ENCODE measurements around the gene TTC39B.

Gene TTC39B

DNA sequence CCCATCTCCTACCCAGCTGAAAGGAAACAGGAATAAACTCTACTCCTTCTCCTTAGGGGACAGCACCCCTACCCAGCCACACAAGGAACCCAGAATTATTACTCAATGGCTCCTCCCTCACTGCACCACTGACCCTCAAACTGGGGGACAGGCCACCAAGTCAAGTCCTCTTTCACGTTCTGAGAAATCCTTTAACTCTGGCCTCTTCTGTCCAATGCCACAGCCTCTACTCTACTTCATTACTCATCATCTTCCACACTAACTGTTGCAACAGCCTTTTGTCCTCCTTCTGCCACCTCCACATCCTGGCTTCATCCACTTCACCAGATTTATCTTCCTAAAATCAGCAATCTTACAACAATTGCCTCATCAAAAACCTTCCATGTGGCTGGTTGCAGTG, 6.8 kb downstream of the TTC39B start:
- TF ChIP-seq, protein P1, sequence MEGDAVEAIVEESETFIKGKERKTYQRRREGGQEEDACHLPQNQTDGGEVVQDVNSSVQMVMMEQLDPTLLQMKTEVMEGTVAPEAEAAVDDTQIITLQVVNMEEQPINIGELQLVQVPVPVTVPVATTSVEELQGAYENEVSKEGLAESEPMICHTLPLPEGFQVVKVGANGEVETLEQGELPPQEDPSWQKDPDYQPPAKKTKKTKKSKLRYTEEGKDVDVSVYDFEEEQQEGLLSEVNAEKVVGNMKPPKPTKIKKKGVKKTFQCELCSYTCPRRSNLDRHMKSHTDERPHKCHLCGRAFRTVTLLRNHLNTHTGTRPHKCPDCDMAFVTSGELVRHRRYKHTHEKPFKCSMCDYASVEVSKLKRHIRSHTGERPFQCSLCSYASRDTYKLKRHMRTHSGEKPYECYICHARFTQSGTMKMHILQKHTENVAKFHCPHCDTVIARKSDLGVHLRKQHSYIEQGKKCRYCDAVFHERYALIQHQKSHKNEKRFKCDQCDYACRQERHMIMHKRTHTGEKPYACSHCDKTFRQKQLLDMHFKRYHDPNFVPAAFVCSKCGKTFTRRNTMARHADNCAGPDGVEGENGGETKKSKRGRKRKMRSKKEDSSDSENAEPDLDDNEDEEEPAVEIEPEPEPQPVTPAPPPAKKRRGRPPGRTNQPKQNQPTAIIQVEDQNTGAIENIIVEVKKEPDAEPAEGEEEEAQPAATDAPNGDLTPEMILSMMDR (IDR thresholded peaks at IDR 0.05; ENCODE audit: extremely low read depth, missing control alignments), result no peak
- DNase-seq (ENCODE audit: low spot score), result no peak

DNA sequence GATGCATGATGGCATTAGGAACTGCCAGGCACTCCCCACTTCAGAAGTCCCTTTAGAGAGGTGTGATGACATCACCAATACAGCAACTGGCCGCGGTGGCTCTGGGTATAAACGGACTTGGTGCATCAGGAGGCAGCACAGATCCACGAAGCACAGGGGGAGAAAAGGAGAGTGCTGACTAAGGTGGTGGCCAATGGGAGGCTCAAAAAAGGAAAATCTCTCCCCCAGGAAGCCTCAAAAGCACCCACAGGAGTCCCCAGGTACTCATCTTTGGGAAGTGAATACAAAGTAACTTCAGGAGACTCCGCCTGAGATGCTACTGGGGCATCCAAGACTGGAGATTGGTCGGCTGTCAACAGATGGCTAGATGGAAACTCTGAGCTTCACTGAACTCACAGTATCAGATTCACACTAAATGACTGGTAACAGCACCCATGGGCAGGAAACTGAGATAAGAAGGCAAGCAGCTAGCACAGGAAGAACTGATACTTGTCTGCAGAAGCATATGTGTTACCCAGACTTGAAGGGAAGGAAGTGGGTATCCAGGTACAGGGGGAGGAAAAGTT, 7.6 kb downstream of the TTC39B start:
- DNase-seq (ENCODE audit: low spot score), result peak; percentile 59
- TF ChIP-seq, protein P1 (IDR thresholded peaks at IDR 0.05; ENCODE audit: extremely low read depth, missing control alignments), result no peak

DNA sequence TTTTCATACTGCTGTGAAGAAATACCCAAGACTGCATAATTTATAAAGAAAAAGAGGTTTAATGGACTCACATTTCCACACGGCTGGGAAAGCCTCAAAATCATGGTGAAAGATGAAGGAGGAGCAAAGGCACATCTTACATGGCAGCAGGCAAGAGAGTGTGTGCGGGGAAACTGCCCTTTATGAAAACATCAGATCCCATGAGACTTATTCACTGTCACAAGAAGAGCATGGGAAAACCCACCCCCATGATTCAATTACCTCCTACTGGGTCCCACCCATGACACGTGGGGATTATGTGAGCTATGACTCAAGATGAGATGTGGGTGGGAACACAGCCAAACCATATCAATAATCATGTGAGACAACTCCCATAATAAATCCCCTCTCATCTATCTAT, 8.7 kb downstream of the TTC39B start:
- DNase-seq (ENCODE audit: low spot score), result no peak
- TF ChIP-seq, protein P1 (IDR thresholded peaks at IDR 0.05; ENCODE audit: extremely low read depth, missing control alignments), result no peak

DNA sequence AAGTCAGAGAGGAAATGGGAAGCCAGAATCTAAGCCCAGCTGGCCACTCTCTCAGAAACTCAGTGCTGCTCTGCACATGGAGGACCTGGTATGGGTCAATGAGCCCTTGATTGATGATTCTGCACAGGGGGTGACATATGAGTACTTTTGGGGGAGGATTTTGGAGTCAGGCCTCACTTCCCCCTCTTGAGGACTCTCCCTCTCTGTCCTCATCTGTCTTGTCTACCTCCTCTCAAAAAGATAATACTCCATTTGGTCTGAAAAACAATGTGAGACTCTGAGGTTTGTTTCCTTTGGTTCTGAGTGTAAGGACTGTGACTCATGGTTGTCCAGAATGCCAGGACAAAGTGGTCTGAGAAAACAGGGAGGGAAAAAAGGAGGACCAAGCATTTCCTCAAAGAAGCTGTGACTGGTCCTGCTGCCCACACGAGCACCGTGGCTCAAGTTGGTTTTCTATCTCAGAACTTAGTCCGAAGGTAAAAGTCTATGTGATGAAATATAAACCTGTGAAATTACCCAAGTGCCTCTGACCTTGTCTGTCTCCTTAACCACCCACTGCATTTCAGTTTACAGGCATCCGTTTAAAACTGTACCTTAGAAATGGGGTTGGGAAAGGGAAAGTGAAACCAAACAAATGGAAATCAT, 11.1 kb downstream of the TTC39B start:
- DNase-seq (ENCODE audit: low spot score), result peak; percentile 52
- TF ChIP-seq, protein P1 (IDR thresholded peaks at IDR 0.05; ENCODE audit: extremely low read depth, missing control alignments), result no peak

DNA sequence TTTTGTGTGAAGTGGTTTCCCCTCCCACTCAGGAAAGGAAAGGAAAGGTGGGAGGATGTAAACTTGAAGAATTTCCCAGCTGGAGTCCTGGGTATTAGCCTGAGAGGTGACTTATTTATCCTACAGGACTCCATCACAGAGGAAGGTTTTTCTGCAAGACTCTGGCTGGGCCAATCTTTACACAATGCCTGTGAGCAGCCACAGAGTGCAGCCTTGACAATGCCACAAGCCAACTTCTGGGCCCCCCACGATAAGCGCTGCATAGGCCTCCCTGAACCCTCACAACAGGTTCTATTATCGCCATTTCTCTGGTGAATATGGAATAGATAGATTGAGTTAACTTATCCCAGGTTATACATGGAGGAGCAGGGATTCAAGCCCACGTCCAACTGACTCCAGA, 12.4 kb downstream of the TTC39B start:
- TF ChIP-seq, protein P1 (IDR thresholded peaks at IDR 0.05; ENCODE audit: extremely low read depth, missing control alignments), result no peak
- DNase-seq (ENCODE audit: low spot score), result no peak

DNA sequence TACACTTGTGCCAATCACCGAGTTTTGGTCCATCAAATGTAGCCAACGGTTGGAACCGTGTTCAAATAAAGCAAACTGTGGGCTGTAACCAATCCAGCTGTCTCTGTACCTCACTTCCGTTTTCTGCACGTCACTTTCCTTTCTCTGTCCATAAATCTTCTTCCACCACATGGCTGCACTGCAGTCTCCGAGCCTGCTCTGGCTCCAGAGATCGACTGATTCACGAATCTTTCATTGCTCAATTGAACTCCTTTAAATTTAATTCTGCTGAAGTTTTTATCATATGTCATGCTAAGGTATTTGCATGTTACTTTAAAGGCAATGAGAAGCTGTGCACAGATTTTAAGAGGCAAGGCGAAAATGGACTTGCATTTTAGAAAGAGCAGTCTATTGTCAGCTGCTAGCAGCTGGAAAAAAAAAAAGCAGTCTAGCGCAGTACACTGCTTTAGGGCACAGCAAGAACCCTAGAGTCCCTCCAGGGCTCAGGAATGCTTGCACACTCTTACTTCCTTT, 13.2 kb downstream of the TTC39B start:
- TF ChIP-seq, protein P1 (IDR thresholded peaks at IDR 0.05; ENCODE audit: extremely low read depth, missing control alignments), result no peak
- no peak for DNase-seq (ENCODE audit: low spot score)

DNA sequence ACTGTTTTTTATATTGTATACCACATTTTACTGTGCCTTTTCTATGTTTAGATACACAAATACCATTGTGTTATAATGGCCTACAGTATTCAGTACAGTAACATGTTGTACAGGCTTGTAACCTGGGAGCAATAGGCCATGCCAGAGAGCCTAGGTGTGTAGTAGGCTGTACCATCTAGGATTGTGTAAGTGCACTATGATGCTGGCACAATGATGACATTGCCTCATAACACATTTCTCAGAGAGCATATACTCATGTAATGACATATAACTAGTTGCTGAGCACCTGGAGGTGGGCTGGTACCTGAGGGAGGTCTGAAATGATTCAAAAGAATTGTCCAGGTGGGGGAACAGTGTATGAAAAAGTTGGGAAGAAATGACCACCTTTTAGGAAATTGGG, 13.9 kb downstream of the TTC39B start:
- TF ChIP-seq, protein P1 (IDR thresholded peaks at IDR 0.05; ENCODE audit: extremely low read depth, missing control alignments), result no peak
- no peak for DNase-seq (ENCODE audit: low spot score)
